Smooth muscle cell (in vitro differentiated cells): ENCODE measurements around the gene ACACB. TPM values are rescaled to one million over a fixed set of nuclear protein-coding genes. Genes with fewer than 3 reads are reported as not detected.

Experiments used
- DNase-seq: peaks from one replicate; lab custom pipeline; 2025; ENCODE audit not compliant: unreplicated experiment; lab: John Stamatoyannopoulos, UW
- H2AFZ ChIP-seq: fragments of 200-600 bp; sonication (generic); 2 replicates; pipeline ENCODE4 v1.6.0; 2016; ENCODE audit warnings: antibody characterized with exemption, low read depth, mild to moderate bottlenecking
- H3F3A ChIP-seq: fragments of 200-600 bp; sonication (generic); 2 replicates; pipeline ENCODE4 v1.6.0; 2017; ENCODE audit warnings: antibody characterized with exemption, low read depth
- H3K27ac ChIP-seq: fragments of 200-600 bp; sonication (generic); 2 replicates; pipeline ENCODE4 v1.5.1; 2016; ENCODE audit warnings: low read depth, mild to moderate bottlenecking
- H3K27me3 ChIP-seq: fragments of 200-600 bp; sonication (generic); 2 replicates; pipeline ENCODE4 v1.6.1; 2016; ENCODE audit warnings: low read depth, mild to moderate bottlenecking
- H3K36me3 ChIP-seq: fragments of 200-600 bp; sonication (generic); 2 replicates; pipeline ENCODE4 v1.5.1; 2016; ENCODE audit warnings: low read depth
- H3K4me1 ChIP-seq: fragments of 200-600 bp; sonication (generic); 2 replicates; pipeline ENCODE4 v1.5.1; 2016; ENCODE audit warnings: low read depth
- H3K4me2 ChIP-seq: fragments of 200-600 bp; sonication (generic); 2 replicates; pipeline ENCODE4 v1.6.0; 2016; ENCODE audit warnings: mild to moderate bottlenecking
- H3K4me3 ChIP-seq: fragments of 200-600 bp; sonication (generic); 2 replicates; pipeline ENCODE4 v1.5.1; 2016; ENCODE audit warnings: mild to moderate bottlenecking
- H3K79me2 ChIP-seq: fragments of 200-600 bp; sonication (generic); 2 replicates; pipeline ENCODE4 v1.6.0; 2016; ENCODE audit warnings: low read depth, mild to moderate bottlenecking
- H3K9ac ChIP-seq: fragments of 200-600 bp; sonication (generic); 2 replicates; pipeline ENCODE4 v1.6.0; 2016; ENCODE audit warnings: low read depth
- H3K9me3 ChIP-seq: fragments of 200-600 bp; sonication (generic); replicated peaks from 2 replicates; pipeline ENCODE4 v1.5.1; 2016; ENCODE audit warnings: low read depth
- H4K20me1 ChIP-seq: fragments of 200-600 bp; sonication (generic); 2 replicates; pipeline ENCODE4 v1.6.0; 2016; ENCODE audit warnings: low read depth
- CTCF ChIP-seq: fragments of 200-600 bp; sonication (generic); IDR thresholded peaks from 2 replicates; pipeline ENCODE4 v1.5.1; 2017; ENCODE audit warnings: borderline replicate concordance, mild to moderate bottlenecking, antibody characterized with exemption; ENCODE audit not compliant: insufficient read depth, poor library complexity, severe bottlenecking
- WGBS: methylation state at CpG from one replicate; pipeline ENCODE4 v1.1.7; 2016; ENCODE audit warnings: low lambda C conversion rate; 5-methylcytosine and 5-hydroxymethylcytosine counted together
- polyA plus RNA-seq: library from polyadenylated mRNA; unstranded; fragments of >200 nt; fragmentation: Nextera tagmentation; extraction: Ambion mirVana; gene quantifications from 2 replicates; pipeline ENCODE4 v1.2.1, GENCODE V29; 2016
- total RNA-seq: library from RNA; depleted of rRNA; stranded (reverse); fragments of >200 nt; gene quantifications from 2 replicates; pipeline ENCODE4 v1.2.3, GENCODE V29; 2014

Gene ACACB
- total and polyA plus RNA-seq, 2 experiments from 2014 or later = 0.58 to 2.0 TPM

GRCh38 chr12:109223211-109223610 is 106.8 kb downstream of the ACACB start:
- 93% methylated on average over 10 of the region's 10 CpGs for WGBS
- no peak for TF ChIP-seq CTCF
- Histone ChIP-seq H3K4me1 (no peaks in the 10 kb centered on the region), H3K4me2 (no peak overlapping the region), H3K27ac (no peak overlapping the region), H2AFZ (no peak overlapping the region), H3K4me3 (no peak overlapping the region), H3K9ac (no peak overlapping the region), H3K9me3 (no peaks in the 10 kb centered on the region), H3K36me3 (no peaks in the 10 kb centered on the region), H3K79me2 (no peaks in the 10 kb centered on the region), H3F3A (no peaks in the 10 kb centered on the region), H4K20me1 (no peaks in the 10 kb centered on the region), H3K27me3 (no peaks in the 10 kb centered on the region)
- DNase-seq = no peak

DNA sequence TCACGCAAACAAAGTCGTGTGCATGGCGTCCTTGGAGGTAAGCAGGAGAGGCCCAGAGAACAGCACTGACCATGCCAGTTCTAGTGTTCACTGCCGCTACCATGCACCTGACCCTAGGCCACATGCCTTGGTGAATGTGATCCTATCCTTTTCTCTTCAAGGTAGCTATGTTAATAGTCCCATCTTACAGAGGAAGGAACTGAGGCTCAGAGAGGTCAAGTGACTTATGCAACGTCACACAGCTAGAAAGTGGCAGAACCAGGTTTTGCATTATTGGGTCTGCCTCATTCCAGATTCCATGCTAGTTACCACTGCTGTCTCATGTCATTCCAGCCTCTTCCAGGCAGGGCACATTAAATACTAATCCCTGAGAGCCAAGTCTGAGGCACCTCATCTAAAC is 107.5 kb downstream of the ACACB start:
- no peak for DNase-seq
- Histone ChIP-seq H3K9me3 (no peaks in the 10 kb centered on the region), H4K20me1 (no peaks in the 10 kb centered on the region), H2AFZ (no peak overlapping the region), H3F3A (no peaks in the 10 kb centered on the region), H3K79me2 (no peaks in the 10 kb centered on the region), H3K4me2 (no peak overlapping the region), H3K9ac (no peak overlapping the region), H3K4me3 (no peak overlapping the region), H3K27ac (no peak overlapping the region), H3K36me3 (no peaks in the 10 kb centered on the region), H3K27me3 (no peaks in the 10 kb centered on the region), H3K4me1 (no peaks in the 10 kb centered on the region)
- no peak for TF ChIP-seq CTCF
- 98% methylated on average over 5 of the region's 5 CpGs for WGBS

GRCh38 chr12:109228664-109229063 is 112.3 kb downstream of the ACACB start:
- 92% methylated on average over 4 of the region's 4 CpGs for WGBS
- H3K9me3 ChIP-seq = no peaks in the 10 kb centered on the region
- no peak for DNase-seq
- H3K9ac ChIP-seq = no peak overlapping the region
- H3K27ac ChIP-seq = no peak overlapping the region
- no peaks in the 10 kb centered on the region for H3K27me3 ChIP-seq
- no peak overlapping the region for H3K4me2 ChIP-seq
- H3K4me3 ChIP-seq = no peak overlapping the region
- H2AFZ ChIP-seq = no peak overlapping the region
- TF ChIP-seq CTCF = no peak
- no peaks in the 10 kb centered on the region for H3K36me3 ChIP-seq
- H4K20me1 ChIP-seq = no peaks in the 10 kb centered on the region
- no peaks in the 10 kb centered on the region for H3K4me1 ChIP-seq
- H3K79me2 ChIP-seq = no peaks in the 10 kb centered on the region
- H3F3A ChIP-seq = no peaks in the 10 kb centered on the region

DNA sequence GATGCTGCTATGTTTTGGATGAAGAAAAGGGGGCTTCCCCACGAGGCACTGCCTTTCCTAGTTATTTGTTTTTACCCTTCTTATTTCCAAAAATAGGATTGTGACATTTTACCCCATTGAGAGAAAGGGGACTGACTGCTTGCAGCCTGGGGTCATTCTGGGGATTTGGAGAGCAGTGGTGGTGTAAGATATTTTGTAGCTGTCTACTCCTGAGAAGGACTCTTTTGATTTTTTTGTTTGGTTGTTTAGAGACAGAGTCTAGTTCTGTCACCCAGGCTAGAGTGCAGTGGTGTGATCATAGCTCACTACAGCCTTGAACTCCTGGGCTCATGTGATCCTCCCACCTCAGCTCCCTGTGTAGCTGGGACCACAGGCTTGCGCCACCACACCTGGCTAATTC is 113.8 kb downstream of the ACACB start:
- Histone ChIP-seq H3K4me3 (no peak overlapping the region), H3K4me1 (no peaks in the 10 kb centered on the region), H3F3A (no peaks in the 10 kb centered on the region), H4K20me1 (no peaks in the 10 kb centered on the region), H3K79me2 (no peaks in the 10 kb centered on the region), H3K9me3 (no peaks in the 10 kb centered on the region), H3K36me3 (no peaks in the 10 kb centered on the region), H3K27me3 (no peaks in the 10 kb centered on the region), H3K27ac (no peak overlapping the region), H3K4me2 (no peak overlapping the region), H3K9ac (no peak overlapping the region), H2AFZ (no peak overlapping the region)
- TF ChIP-seq CTCF = no peak
- 78% methylated on average over 2 of the region's 2 CpGs for WGBS
- no peak for DNase-seq
